Stomach smooth muscle (tissue), 2 donors: ENCODE measurements around the gene ATP8B4.

Experiments
- H3K27ac ChIP-seq: one replicate; pipeline ENCODE4 v1.7.0; 2013; ENCODE audit warnings: mild to moderate bottlenecking, low read length, inconsistent platforms
- H3K27me3 ChIP-seq, 2 donors: one replicate each; pipeline ENCODE4 v1.7.0; 2013; ENCODE audit warnings: low read length in 2 of 2; ENCODE audit not compliant: insufficient read depth in 2 of 2, control insufficient read depth in 1 of 2
- H3K36me3 ChIP-seq, 2 donors: one replicate each; pipeline ENCODE4 v1.7.0; 2013; ENCODE audit warnings: low read length in 2 of 2; ENCODE audit not compliant: control insufficient read depth in 2 of 2, insufficient read depth in 2 of 2
- H3K4me1 ChIP-seq: one replicate; pipeline ENCODE4 v1.7.0; 2013; ENCODE audit warnings: low read length; ENCODE audit not compliant: control insufficient read depth, insufficient read depth
- H3K4me3 ChIP-seq, 2 donors: one replicate each; pipeline ENCODE4 v1.7.0; 2013; ENCODE audit warnings: low read length in 2 of 2
- H3K9ac ChIP-seq, 2 donors: one replicate each; pipeline ENCODE4 v1.7.0; 2013; ENCODE audit warnings: low read length in 2 of 2, mild to moderate bottlenecking in 1 of 2
- H3K9me3 ChIP-seq, 2 donors: one replicate each; pipeline ENCODE4 v1.7.0; 2013; ENCODE audit warnings: low read length in 2 of 2; ENCODE audit not compliant: control insufficient read depth in 2 of 2
- donor health status: healthy.
- donor health status: Pancreatic carcinoma.

ATP8B4 gene

DNA sequence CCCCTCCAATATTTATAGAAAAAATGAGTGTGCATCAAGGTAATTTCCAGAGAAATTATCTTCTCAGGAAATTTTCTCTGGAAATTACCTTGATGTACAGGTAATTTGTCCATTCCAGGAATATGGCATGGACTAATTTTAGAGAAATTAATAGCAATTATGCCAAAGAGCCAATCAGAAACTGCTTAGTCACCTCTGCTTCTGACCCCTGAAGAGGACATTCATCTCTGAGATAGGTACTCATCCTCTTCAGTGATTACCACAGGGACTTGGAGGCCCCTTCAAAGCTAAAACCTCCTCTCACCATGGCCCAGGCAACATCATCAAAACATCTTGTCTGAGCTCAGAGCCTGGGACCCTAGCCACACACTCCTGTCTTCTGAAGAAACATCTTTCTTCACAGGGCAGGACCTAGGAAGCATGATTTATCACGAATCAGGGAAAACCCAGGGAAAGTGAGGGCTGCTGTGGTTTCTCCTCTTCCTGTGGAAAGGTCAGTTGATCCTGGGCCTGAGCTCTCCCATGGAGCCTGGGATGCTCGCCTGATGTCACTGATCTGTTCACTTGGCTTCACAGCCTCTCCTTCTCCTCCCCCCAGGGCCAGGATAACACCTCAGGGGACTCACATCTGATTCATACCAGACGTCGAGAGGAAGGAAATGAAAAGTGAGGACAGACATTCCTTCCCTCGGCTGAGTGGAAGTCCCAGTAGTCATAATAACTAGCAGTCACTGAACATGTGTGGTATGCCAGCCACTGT is 287.6 kb downstream of the ATP8B4 start:
- H3K9ac ChIP-seq, result no peak overlapping the region
- H3K4me3 ChIP-seq, result no peak overlapping the region
- H3K9me3 ChIP-seq, result no peaks in the 10 kb centered on the region
- no peak overlapping the region for H3K27ac ChIP-seq
- H3K27me3 ChIP-seq, result no peaks in the 10 kb centered on the region
- no peaks in the 10 kb centered on the region for H3K36me3 ChIP-seq
- no peaks in the 10 kb centered on the region for H3K4me1 ChIP-seq

DNA sequence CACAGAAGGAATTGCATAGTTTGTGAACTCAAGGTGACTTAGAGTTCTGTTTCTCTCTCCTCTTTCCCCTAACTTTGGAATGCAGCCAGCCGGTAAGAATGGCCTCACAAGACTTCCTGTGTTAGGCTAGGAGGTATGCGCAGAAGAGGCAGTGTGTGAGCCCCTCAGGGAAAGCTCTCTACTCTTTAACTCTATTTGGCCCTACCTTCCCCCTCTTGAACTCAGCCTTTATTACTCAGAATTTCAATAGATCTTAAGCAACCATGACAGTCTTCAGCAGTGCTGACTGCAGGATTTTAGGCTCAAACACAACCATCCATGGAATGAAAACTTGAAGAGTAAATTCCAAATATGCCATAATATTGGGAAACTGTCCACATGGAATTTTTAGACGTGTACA is 288.6 kb downstream of the ATP8B4 start:
- no peak overlapping the region for H3K27ac ChIP-seq
- no peak overlapping the region for H3K9ac ChIP-seq
- no peaks in the 10 kb centered on the region for H3K4me1 ChIP-seq
- no peak overlapping the region for H3K4me3 ChIP-seq
- H3K36me3 ChIP-seq, result no peaks in the 10 kb centered on the region
- H3K27me3 ChIP-seq, result no peaks in the 10 kb centered on the region
- H3K9me3 ChIP-seq, result no peaks in the 10 kb centered on the region

DNA sequence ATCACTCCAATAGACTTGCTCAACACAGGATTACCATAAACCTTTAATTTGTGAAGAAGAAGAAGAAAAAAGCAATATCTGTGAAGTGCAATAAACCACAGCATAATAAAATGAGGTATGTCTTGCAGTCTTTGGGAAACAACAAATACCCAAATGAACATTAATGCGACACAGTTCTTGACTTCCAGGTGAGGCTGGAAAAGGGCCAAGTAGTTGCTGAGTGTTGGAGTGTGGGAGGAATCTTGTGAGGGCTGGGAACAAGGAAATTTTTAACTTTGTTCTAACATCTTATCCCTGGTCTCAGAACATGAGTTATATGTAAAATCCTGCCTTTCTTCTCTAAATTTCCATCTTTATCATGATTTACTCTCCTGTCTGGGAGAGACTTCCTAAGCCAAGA is 291.7 kb downstream of the ATP8B4 start:
- no peak overlapping the region for H3K9ac ChIP-seq
- H3K4me1 ChIP-seq, result no peaks in the 10 kb centered on the region
- no peaks in the 10 kb centered on the region for H3K9me3 ChIP-seq
- no peak overlapping the region for H3K4me3 ChIP-seq
- H3K27ac ChIP-seq, result no peak overlapping the region
- H3K36me3 ChIP-seq, result no peaks in the 10 kb centered on the region
- no peaks in the 10 kb centered on the region for H3K27me3 ChIP-seq

DNA sequence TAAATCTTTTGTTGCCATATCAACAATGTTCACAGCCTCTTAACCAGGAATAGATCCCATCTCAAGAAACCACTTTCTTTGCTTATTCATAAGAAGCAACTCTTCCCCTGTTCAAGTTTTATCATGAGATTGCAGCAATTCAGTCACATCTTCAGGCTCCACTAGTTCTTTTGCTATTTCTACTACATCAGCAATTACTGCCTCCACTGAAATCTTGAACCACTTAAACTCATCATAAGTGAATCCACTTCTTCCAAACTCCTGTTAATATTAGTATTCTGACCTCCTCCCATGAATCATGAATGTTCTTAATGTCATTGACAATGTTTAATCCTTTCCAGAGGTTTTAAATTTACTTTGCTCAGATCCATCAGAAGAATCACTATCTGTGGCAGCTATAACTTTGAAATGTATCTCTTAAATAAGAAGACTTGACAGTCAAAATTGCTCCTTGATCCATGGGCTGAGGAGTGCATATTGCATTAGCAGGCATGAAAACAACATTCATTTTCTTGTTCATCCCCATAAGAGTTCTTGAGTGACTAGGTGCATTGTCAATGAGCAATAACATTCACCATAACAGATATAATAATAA is 292.3 kb downstream of the ATP8B4 start:
- no peak overlapping the region for H3K27ac ChIP-seq
- no peaks in the 10 kb centered on the region for H3K9me3 ChIP-seq
- no peak overlapping the region for H3K4me3 ChIP-seq
- H3K36me3 ChIP-seq, result no peaks in the 10 kb centered on the region
- H3K27me3 ChIP-seq, result no peaks in the 10 kb centered on the region
- no peaks in the 10 kb centered on the region for H3K4me1 ChIP-seq
- no peak overlapping the region for H3K9ac ChIP-seq

DNA sequence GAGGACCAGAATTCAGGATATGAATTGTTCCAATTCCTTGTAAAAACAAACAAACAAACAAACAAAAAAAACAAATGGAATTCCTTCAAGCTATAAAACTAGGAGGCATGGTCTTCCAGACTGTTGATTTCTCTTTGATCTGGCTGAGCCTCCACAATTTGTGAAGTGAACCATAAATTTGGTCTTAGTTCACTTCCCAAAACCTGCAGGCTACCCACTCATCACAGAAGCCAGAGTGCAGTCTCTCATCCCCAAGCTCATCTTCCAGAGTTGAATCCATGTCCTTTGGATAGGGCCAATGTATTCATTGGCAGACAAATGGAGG is 294.3 kb downstream of the ATP8B4 start:
- Histone ChIP-seq H3K27ac (no peak overlapping the region), H3K27me3 (no peaks in the 10 kb centered on the region), H3K9me3 (no peaks in the 10 kb centered on the region), H3K9ac (no peak overlapping the region), H3K36me3 (no peaks in the 10 kb centered on the region), H3K4me3 (no peak overlapping the region), H3K4me1 (no peaks in the 10 kb centered on the region)

DNA sequence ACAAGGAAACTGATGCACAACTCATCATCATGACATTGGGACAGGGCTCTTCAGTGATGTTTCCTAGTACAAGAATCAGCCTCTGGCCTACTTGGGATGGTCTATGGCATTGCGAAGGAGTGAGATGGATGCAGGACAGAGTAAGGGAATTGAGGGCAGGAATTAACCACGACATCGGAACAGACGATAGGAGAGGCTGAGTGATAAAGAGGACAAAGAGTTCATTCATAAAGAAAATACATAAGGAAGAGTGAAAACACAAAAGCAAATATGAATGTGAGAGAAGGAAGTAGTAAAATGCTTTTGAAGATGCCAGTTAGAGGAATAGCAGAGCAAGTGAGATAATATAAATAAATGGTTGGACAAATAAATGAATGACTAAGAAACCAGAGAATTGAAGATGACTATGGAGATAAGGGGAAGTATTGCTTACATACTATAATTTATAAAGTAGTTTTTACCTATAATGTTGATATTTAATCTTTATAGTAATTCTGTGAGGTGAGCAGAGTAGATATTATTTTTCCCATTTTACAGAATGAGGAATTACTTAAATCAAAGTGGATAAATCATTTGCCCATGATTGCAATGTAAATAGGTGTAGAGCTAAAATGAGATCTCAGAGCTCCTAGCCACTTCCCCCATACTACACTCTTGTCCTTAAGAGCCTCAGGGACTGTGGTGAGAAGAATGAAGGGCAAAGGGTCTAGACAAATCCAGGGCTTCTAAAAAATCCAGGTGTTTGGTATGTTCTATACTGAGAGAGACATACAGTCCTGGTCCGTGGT is 294.9 kb downstream of the ATP8B4 start:
- Histone ChIP-seq H3K27me3 (no peaks in the 10 kb centered on the region), H3K27ac (no peak overlapping the region), H3K4me1 (no peaks in the 10 kb centered on the region), H3K9me3 (no peaks in the 10 kb centered on the region), H3K36me3 (no peaks in the 10 kb centered on the region), H3K9ac (no peak overlapping the region), H3K4me3 (no peak overlapping the region)

DNA sequence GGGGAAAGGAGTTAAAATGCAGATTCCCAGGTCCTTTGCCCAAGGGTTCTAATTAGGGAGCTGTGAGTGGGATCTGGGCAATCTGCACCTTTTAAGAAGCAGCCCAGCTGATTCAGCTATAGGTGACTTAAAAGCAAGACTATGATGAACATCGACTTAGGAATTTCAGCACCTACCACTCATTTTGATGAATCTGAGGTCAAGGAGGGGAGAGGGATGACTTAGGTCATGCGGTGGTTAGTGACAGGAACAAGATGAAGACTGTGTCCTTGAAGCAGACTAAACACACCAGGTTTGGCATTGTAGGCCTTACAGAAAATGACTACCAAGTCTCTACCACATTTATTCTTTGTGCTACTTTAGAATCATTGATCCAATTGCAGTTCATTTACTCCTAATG is 301.9 kb downstream of the ATP8B4 start:
- no peaks in the 10 kb centered on the region for H3K36me3 ChIP-seq
- H3K4me3 ChIP-seq, result no peak overlapping the region
- H3K9ac ChIP-seq, result no peak overlapping the region
- no peak overlapping the region for H3K27ac ChIP-seq
- no peaks in the 10 kb centered on the region for H3K9me3 ChIP-seq
- no peaks in the 10 kb centered on the region for H3K27me3 ChIP-seq
- H3K4me1 ChIP-seq, result no peaks in the 10 kb centered on the region

DNA sequence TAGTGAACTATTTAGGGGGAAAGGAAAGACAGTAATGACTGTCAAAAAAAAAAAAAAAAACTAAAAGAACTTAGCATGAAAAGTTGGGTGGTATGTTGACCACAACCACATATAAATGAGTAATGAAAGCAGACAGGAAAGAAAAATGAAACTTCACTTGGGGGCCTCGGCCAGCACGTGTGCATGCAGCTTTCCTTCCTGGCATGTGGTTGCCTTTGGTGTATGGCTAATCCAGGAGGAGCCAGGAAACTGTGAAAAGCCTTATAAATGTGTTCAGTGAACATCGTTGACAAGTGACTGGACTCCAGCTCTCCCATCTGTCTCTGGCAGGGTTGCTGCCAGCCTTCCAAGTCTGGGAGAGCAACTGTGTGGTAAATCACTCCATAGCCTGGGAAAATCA is 303.1 kb downstream of the ATP8B4 start:
- no peaks in the 10 kb centered on the region for H3K27me3 ChIP-seq
- H3K4me3 ChIP-seq, result no peak overlapping the region
- H3K9me3 ChIP-seq, result no peaks in the 10 kb centered on the region
- H3K36me3 ChIP-seq, result no peaks in the 10 kb centered on the region
- no peak overlapping the region for H3K9ac ChIP-seq
- no peak overlapping the region for H3K27ac ChIP-seq
- H3K4me1 ChIP-seq, result no peaks in the 10 kb centered on the region

DNA sequence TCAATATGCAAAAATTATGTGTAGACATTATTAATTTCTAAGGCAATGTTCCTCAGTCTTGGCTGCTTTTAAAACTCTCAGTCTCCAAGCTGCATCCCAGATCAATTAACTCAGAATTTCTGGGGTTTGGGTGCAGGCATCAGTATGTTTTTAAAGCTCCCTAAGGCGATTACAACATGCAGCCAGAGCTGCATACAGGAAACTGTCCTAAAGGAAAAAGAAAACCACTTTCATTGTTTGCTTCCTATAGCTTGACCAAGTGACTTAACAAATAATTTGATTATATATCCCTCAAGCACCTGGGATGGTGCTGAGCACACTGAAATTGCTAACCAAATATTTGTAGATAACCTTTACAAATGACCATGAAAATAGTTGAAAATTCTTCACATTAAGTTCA is 303.5 kb downstream of the ATP8B4 start:
- H3K27me3 ChIP-seq, result no peaks in the 10 kb centered on the region
- no peaks in the 10 kb centered on the region for H3K36me3 ChIP-seq
- H3K4me1 ChIP-seq, result no peaks in the 10 kb centered on the region
- no peaks in the 10 kb centered on the region for H3K9me3 ChIP-seq
- no peak overlapping the region for H3K4me3 ChIP-seq
- no peak overlapping the region for H3K9ac ChIP-seq
- no peak overlapping the region for H3K27ac ChIP-seq

DNA sequence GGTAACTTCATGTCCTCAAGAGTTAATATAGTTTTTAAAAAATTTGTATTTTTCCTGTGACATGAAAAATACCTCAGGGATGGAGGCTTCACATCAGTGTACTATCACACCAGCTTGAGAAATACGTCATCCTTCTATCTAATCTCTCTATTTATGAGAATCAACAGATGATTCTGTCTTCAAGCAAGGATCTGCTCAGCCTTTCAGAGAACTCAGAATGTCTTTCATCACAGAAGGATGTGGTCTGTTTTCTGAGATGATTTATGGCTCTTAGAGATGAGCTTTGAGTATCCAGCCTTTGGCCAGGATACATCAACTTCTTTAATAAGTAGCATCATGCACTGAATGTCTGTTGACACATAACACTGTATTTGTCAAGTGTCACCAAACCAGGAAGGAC is 304.3 kb downstream of the ATP8B4 start:
- no peaks in the 10 kb centered on the region for H3K27me3 ChIP-seq
- H3K9me3 ChIP-seq, result no peaks in the 10 kb centered on the region
- no peak overlapping the region for H3K27ac ChIP-seq
- no peak overlapping the region for H3K9ac ChIP-seq
- H3K4me3 ChIP-seq, result no peak overlapping the region
- no peaks in the 10 kb centered on the region for H3K36me3 ChIP-seq
- no peaks in the 10 kb centered on the region for H3K4me1 ChIP-seq

DNA sequence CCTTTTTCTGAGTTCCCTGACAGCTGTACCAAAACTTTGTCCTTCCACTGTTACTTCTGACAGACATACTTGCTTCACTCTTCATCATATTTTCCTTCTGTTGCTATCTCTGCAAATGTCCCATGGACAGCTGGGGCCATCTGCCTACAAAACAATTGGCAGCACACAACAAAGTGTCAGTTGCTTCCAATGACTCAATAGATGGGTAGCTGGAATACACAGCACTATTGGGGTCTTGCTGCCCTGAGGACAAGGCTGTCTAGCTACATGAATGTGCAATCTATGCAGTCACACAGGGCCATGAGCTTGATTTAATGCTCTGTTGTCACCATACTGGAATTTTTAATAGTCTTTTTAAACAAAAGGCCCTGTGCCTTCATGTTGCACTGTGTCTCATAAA is 305.4 kb downstream of the ATP8B4 start:
- Histone ChIP-seq H3K36me3 (no peaks in the 10 kb centered on the region), H3K27me3 (no peaks in the 10 kb centered on the region), H3K4me1 (no peaks in the 10 kb centered on the region), H3K27ac (no peak overlapping the region), H3K9ac (no peak overlapping the region), H3K9me3 (no peaks in the 10 kb centered on the region), H3K4me3 (no peak overlapping the region)
